ENCODE data around the gene C1orf87. TPM values are rescaled to one million over a fixed set of nuclear protein-coding genes. Genes with fewer than 3 reads are reported as not detected.

The C1orf87 gene
- total and polyA plus RNA-seq, 4 donors, result 4.3 to 13.8 (median 7.7) TPM

DNA sequence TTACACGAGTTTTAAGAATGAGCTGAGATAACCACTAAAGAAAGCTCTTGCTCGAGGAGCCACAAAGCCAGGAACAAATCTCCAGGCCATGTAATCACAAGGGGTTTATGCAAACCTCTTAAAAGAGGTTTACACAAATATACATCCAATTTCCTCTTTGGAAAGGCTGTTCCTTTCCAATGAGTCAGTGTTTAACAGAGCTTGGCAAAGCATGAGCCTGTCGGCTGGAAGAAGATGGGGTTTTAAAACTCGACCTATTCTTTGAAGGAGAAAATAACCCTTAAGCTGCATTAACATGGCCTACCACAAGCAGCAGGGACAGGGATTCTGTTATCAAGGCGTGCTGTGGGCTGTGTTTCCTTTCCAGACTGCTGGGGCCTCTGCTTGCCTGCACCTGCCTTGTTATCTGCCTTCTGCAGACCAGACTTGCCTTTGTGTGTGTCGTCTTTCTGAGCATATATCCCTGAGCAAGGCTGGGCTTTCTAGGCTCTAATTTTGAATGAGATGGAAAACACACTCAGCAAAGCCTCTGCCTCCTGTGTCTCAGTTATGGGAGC, 106.4 kb downstream of the C1orf87 start:
- Histone ChIP-seq H3K36me3 (ENCODE audit: control insufficient read depth in 4 of 4, insufficient read depth in 4 of 4, low read length in 4 of 4) (no peaks in the 10 kb centered on the region), H3K9ac (ENCODE audit: insufficient read depth in 1 of 2, low read length in 2 of 2) (no peak overlapping the region), H3K27me3 (ENCODE audit: control insufficient read depth in 3 of 3, insufficient read depth in 3 of 3, low read length in 2 of 3) (no peaks in the 10 kb centered on the region), H3K4me1 (ENCODE audit: control insufficient read depth in 5 of 5, insufficient read depth in 5 of 5, low read length in 5 of 5) (peaks cover 0 to 4% (median 0%) of the 10 kb centered on the region in 5 donors), H3K27ac (ENCODE audit: low read depth in 1 of 2, low read length in 1 of 2) (no peak overlapping the region), H3K9me3 (ENCODE audit: control insufficient read depth in 4 of 4, insufficient read depth in 3 of 4, low read length in 3 of 4) (no peaks in the 10 kb centered on the region), H3K4me3 (no peak overlapping the region)
- TF ChIP-seq, protein P1, sequence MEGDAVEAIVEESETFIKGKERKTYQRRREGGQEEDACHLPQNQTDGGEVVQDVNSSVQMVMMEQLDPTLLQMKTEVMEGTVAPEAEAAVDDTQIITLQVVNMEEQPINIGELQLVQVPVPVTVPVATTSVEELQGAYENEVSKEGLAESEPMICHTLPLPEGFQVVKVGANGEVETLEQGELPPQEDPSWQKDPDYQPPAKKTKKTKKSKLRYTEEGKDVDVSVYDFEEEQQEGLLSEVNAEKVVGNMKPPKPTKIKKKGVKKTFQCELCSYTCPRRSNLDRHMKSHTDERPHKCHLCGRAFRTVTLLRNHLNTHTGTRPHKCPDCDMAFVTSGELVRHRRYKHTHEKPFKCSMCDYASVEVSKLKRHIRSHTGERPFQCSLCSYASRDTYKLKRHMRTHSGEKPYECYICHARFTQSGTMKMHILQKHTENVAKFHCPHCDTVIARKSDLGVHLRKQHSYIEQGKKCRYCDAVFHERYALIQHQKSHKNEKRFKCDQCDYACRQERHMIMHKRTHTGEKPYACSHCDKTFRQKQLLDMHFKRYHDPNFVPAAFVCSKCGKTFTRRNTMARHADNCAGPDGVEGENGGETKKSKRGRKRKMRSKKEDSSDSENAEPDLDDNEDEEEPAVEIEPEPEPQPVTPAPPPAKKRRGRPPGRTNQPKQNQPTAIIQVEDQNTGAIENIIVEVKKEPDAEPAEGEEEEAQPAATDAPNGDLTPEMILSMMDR (IDR thresholded peaks at IDR 0.05; ENCODE audit: control extremely low read depth, extremely low read depth), result no peak
- ATAC-seq (ENCODE audit: insufficient read depth, low FRiP score) (no peak), DNase-seq (no peak)
- WGBS, 2 donors, result 39 to 41% methylated on average over 6 of the region's 6 CpGs

DNA sequence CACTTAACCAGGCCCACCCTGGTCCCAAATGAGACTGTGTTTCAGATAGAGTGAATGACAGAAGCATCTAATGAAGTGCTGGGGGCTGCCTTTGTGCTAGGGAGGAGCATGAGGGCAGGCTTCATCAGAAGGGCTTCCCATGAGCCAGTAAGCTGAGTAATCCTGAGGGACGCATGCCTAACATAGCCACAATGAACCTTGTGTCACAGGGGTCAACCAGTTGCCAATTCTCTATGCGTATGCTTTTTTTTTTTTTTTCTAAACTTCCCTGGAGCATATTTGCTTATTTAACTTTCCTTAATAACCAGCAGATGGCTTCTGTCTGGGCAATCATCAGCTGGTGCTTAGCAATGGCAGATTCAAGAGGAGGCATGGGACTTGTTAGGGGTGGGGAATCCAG, 121.5 kb downstream of the C1orf87 start:
- Histone ChIP-seq H3K9ac (ENCODE audit: insufficient read depth in 1 of 2, low read length in 2 of 2) (no peak overlapping the region), H3K4me3 (no peak overlapping the region), H3K9me3 (ENCODE audit: control insufficient read depth in 4 of 4, insufficient read depth in 3 of 4, low read length in 3 of 4) (no peaks in the 10 kb centered on the region), H3K27me3 (ENCODE audit: control insufficient read depth in 3 of 3, insufficient read depth in 3 of 3, low read length in 2 of 3) (no peaks in the 10 kb centered on the region), H3K36me3 (ENCODE audit: control insufficient read depth in 4 of 4, insufficient read depth in 4 of 4, low read length in 4 of 4) (no peaks in the 10 kb centered on the region), H3K4me1 (ENCODE audit: control insufficient read depth in 5 of 5, insufficient read depth in 5 of 5, low read length in 5 of 5) (no peaks in the 10 kb centered on the region), H3K27ac (ENCODE audit: low read depth in 1 of 2, low read length in 1 of 2) (no peak overlapping the region)
- ATAC-seq (ENCODE audit: insufficient read depth, low FRiP score) (no peak), DNase-seq (no peak)
- TF ChIP-seq, protein P1 (IDR thresholded peaks at IDR 0.05; ENCODE audit: control extremely low read depth, extremely low read depth), result no peak
- 89 to 94% methylated on average over 2 of the region's 2 CpGs for WGBS, 2 donors

GRCh38 chr1:59949648-59950047, 123.9 kb downstream of the C1orf87 start:
- no peaks in the 10 kb centered on the region for H3K36me3 ChIP-seq (ENCODE audit: control insufficient read depth in 4 of 4, insufficient read depth in 4 of 4, low read length in 4 of 4)
- TF ChIP-seq, protein P1 (IDR thresholded peaks at IDR 0.05; ENCODE audit: control extremely low read depth, extremely low read depth), result no peak
- no peak for ATAC-seq (ENCODE audit: insufficient read depth, low FRiP score)

GRCh38 chr1:59948990-59949389, 124.6 kb downstream of the C1orf87 start:
- Histone ChIP-seq H3K36me3 (ENCODE audit: control insufficient read depth in 4 of 4, insufficient read depth in 4 of 4, low read length in 4 of 4) (no peaks in the 10 kb centered on the region), H3K4me1 (ENCODE audit: control insufficient read depth in 5 of 5, insufficient read depth in 5 of 5, low read length in 5 of 5) (no peaks in the 10 kb centered on the region), H3K27ac (ENCODE audit: low read depth in 1 of 2, low read length in 1 of 2) (no peak overlapping the region), H3K27me3 (ENCODE audit: control insufficient read depth in 3 of 3, insufficient read depth in 3 of 3, low read length in 2 of 3) (no peaks in the 10 kb centered on the region), H3K4me3 (no peak overlapping the region), H3K9ac (ENCODE audit: insufficient read depth in 1 of 2, low read length in 2 of 2) (no peak overlapping the region), H3K9me3 (ENCODE audit: control insufficient read depth in 4 of 4, insufficient read depth in 3 of 4, low read length in 3 of 4) (no peaks in the 10 kb centered on the region)
- no peak for ATAC-seq (ENCODE audit: insufficient read depth, low FRiP score)
- WGBS, 2 donors, result 46 to 61% methylated on average over 1 of the region's 1 CpG
- TF ChIP-seq, protein P1 (IDR thresholded peaks at IDR 0.05; ENCODE audit: control extremely low read depth, extremely low read depth), result no peak
- no peak for DNase-seq

More at GRCh38 chr1:59949648-59950047, 123.9 kb downstream of the C1orf87 start:
- no peak overlapping the region for H3K9ac ChIP-seq (ENCODE audit: insufficient read depth in 1 of 2, low read length in 2 of 2)
- H3K9me3 ChIP-seq (ENCODE audit: control insufficient read depth in 4 of 4, insufficient read depth in 3 of 4, low read length in 3 of 4), result no peaks in the 10 kb centered on the region
- no peak overlapping the region for H3K4me3 ChIP-seq
- no peaks in the 10 kb centered on the region for H3K27me3 ChIP-seq (ENCODE audit: control insufficient read depth in 3 of 3, insufficient read depth in 3 of 3, low read length in 2 of 3)
- no peak overlapping the region for H3K27ac ChIP-seq (ENCODE audit: low read depth in 1 of 2, low read length in 1 of 2)
- DNase-seq, result no peak
- H3K4me1 ChIP-seq (ENCODE audit: control insufficient read depth in 5 of 5, insufficient read depth in 5 of 5, low read length in 5 of 5), result no peaks in the 10 kb centered on the region
